Caco-2 (cell line): ENCODE data around the gene MAN1C1. TPM values are rescaled to one million over a fixed set of nuclear protein-coding genes. Genes with fewer than 3 reads are reported as not detected.

Experiments used
- BruUV-seq: library from RNA; stranded (reverse); fragments of 400-500 nt; replicated peaks from 2 replicates; lab custom pipeline; 2021; lab: Mats Ljungman, UMichigan
- CTCF ChIA-PET: fragments of 300-600 bp; sonication (Branson Sonifier 250); formaldehyde crosslinking; loops from one replicate; lab custom pipeline; 2022; ENCODE audit warnings: antibody characterized with exemption; lab: Charles Lee
- POLR2A ChIA-PET: fragments of 300-600 bp; sonication (Branson Sonifier 250); formaldehyde crosslinking; loops from one replicate; lab custom pipeline; 2022; ENCODE audit warnings: antibody characterized with exemption; lab: Charles Lee
- DNase-seq, 2 experiments: peaks; one replicate each; pipeline versions ENCODE4 v3.0.0 to v3.0.0-alpha.2; 2020 to 2022
- H3K27me3 ChIP-seq: replicated peaks from 2 replicates; pipeline ENCODE4 v1.6.0; 2011; ENCODE audit warnings: low read length; ENCODE audit not compliant: control insufficient read depth, insufficient read depth
- H3K36me3 ChIP-seq: 2 replicates; pipeline ENCODE4 v1.5.1; 2011; ENCODE audit warnings: low read length; ENCODE audit not compliant: control insufficient read depth, insufficient read depth
- H3K4me1 ChIP-seq: fragments of 250-450 bp; sonication (Bioruptor Pico); 2 replicates; pipeline ENCODE4 v1.5.1; 2020; ENCODE audit warnings: mild to moderate bottlenecking
- H3K4me3 ChIP-seq: 2 replicates; pipeline ENCODE4 v1.5.1; 2011; ENCODE audit warnings: low read depth, mild to moderate bottlenecking, control low read depth, low read length
- H3K9me3 ChIP-seq: fragments of 250-450 bp; sonication (Bioruptor Pico); 2 replicates; pipeline ENCODE4 v1.5.1; 2020; ENCODE audit warnings: mild to moderate bottlenecking, moderate library complexity
- H3K27ac Mint-ChIP-seq: one replicate; pipeline ENCODE4 v1.8.0; 2022; ENCODE audit warnings: mixed read lengths; ENCODE audit not compliant: unreplicated experiment
- H3K27me3 Mint-ChIP-seq: one replicate; pipeline ENCODE4 v1.8.0; 2022; ENCODE audit warnings: mixed read lengths; ENCODE audit not compliant: insufficient read depth, unreplicated experiment
- H3K36me3 Mint-ChIP-seq: one replicate; pipeline ENCODE4 v1.8.0; 2022; ENCODE audit warnings: mild to moderate bottlenecking, mixed read lengths; ENCODE audit not compliant: insufficient read depth, unreplicated experiment
- H3K4me1 Mint-ChIP-seq: one replicate; pipeline ENCODE4 v1.8.0; 2022; ENCODE audit warnings: low read depth, mixed read lengths; ENCODE audit not compliant: unreplicated experiment
- H3K4me3 Mint-ChIP-seq: one replicate; pipeline ENCODE4 v1.8.0; 2022; ENCODE audit warnings: mild to moderate bottlenecking, moderate library complexity, mixed read lengths; ENCODE audit not compliant: unreplicated experiment
- H3K9me3 Mint-ChIP-seq: one replicate; pipeline ENCODE4 v1.8.0; 2022; ENCODE audit warnings: mixed read lengths; ENCODE audit not compliant: unreplicated experiment
- intact Hi-C: fragments of 100-400 bp; cut with micrococcal nuclease; formaldehyde crosslinking; loops from one replicate; pipeline ENCODE4 v1.10.0; 2022; ENCODE audit not compliant: unreplicated experiment
- total RNA-seq: library from RNA; stranded (reverse); gene quantifications from 2 replicates; pipeline ENCODE4 v1.2.3, GENCODE V29; 2022
- TF ChIP-seq, protein P1 (sequence below), 2 experiments: fragments of 200-600 bp in 1 of 2; IDR thresholded peaks; 1 replicate in 1 of 2; 2 replicates in 1 of 2; pipeline versions ENCODE4 v1.5.1 to v1.8.0; 2011 to 2022; ENCODE audit warnings: antibody characterized with exemption in 1 of 2, control low read depth in 1 of 2, inconsistent platforms in 1 of 2, low read depth in 1 of 2, low read length in 1 of 2, mild to moderate bottlenecking in 1 of 2, moderate library complexity in 1 of 2; ENCODE audit not compliant: insufficient read depth in 1 of 2, severe bottlenecking in 1 of 2, unreplicated experiment in 1 of 2

MAN1C1 gene
- total RNA-seq, 1 experiment from 2014 or later, result 2.7 TPM

DNA sequence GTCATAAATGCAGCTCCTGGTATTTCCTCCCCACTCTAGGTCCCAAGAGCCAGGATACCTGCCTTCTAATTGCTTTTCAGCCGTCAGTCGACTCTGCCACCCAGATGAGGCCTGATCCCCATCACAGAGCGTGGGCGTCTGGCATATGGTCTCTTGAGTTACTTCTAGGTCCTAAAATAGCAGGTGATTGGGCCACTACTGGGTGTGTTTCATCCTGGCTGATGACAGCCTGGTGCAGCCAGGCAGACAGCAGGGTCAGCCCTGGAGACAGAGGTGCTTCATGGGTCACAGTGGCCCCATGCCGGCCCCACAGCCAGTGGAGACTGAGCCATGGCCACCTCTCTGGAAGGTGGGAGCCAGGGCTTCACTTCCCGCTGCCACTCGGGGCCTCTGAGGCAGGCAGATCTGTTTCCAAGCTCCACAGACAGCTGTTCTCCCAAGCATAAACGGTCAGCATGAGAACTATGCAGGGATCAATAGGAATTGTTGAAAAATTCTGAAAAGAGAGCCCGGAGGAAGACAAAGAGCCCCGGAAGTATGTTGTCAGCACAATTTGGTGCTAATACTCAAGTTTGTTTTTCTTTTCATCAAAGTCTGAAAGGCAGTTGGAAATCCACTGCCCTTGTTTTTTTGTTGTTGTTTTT, 83.0 kb downstream of the MAN1C1 start:
- no peaks in the 10 kb centered on the region for H3K27me3 ChIP-seq
- H3K27me3 Mint-ChIP-seq, result no peaks in the 10 kb centered on the region
- no peak overlapping the region for H3K4me3 Mint-ChIP-seq
- H3K36me3 Mint-ChIP-seq, result no peaks in the 10 kb centered on the region
- H3K4me1 Mint-ChIP-seq, result peaks cover 7% of the 10 kb centered on the region
- no TSS peak for BruUV-seq
- no peaks in the 10 kb centered on the region for H3K4me1 ChIP-seq
- ChIA-PET CTCF (interaction anchor here (0.7 kb wide), 1 partner anchor 96 kb away, joined by 3 read pairs; no protein-coding TSS in a partner anchor), POLR2A (no interaction called here)
- H3K4me3 ChIP-seq, result no peak overlapping the region
- no peaks in the 10 kb centered on the region for H3K9me3 ChIP-seq
- TF ChIP-seq, protein P1, sequence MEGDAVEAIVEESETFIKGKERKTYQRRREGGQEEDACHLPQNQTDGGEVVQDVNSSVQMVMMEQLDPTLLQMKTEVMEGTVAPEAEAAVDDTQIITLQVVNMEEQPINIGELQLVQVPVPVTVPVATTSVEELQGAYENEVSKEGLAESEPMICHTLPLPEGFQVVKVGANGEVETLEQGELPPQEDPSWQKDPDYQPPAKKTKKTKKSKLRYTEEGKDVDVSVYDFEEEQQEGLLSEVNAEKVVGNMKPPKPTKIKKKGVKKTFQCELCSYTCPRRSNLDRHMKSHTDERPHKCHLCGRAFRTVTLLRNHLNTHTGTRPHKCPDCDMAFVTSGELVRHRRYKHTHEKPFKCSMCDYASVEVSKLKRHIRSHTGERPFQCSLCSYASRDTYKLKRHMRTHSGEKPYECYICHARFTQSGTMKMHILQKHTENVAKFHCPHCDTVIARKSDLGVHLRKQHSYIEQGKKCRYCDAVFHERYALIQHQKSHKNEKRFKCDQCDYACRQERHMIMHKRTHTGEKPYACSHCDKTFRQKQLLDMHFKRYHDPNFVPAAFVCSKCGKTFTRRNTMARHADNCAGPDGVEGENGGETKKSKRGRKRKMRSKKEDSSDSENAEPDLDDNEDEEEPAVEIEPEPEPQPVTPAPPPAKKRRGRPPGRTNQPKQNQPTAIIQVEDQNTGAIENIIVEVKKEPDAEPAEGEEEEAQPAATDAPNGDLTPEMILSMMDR (IDR thresholded peaks at IDR 0.05; ENCODE audit: insufficient read depth in 1 of 2, low read depth in 1 of 2, low read length in 1 of 2, severe bottlenecking in 1 of 2, unreplicated experiment in 1 of 2), result no peak
- H3K36me3 ChIP-seq, result no peaks in the 10 kb centered on the region
- no peak for DNase-seq
- no peaks in the 10 kb centered on the region for H3K9me3 Mint-ChIP-seq
- no peak overlapping the region for H3K27ac Mint-ChIP-seq
- intact Hi-C loops, result no loop called here

DNA sequence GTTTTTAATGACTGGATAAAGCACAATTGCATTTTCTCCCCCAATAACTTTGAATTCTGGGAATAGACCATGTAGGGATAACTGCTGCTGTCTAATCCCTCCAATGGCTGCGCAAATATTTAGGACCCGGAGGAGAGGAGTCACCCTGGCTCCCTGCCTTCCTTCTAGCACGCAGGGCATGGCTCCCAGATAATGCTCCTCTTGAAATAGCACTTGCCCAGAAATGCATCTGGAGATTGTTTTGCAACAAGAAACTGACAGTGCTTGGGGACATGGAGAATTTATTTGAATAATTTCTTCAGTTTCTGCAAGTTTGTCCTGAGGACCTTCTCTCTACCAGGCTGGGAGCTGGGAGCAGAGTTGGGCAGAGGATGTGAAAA, 83.5 kb downstream of the MAN1C1 start:
- H3K9me3 Mint-ChIP-seq, result no peaks in the 10 kb centered on the region
- Histone ChIP-seq H3K27me3 (no peaks in the 10 kb centered on the region), H3K36me3 (no peaks in the 10 kb centered on the region), H3K4me1 (no peaks in the 10 kb centered on the region), H3K4me3 (no peak overlapping the region), H3K9me3 (no peaks in the 10 kb centered on the region)
- H3K36me3 Mint-ChIP-seq, result no peaks in the 10 kb centered on the region
- no peak overlapping the region for H3K4me3 Mint-ChIP-seq
- CTCF ChIA-PET, result no interaction called here
- TF ChIP-seq, protein P1 (IDR thresholded peaks at IDR 0.05; ENCODE audit: insufficient read depth in 1 of 2, low read depth in 1 of 2, low read length in 1 of 2, severe bottlenecking in 1 of 2, unreplicated experiment in 1 of 2), result no peak
- intact Hi-C loops, result no loop called here
- no TSS peak for BruUV-seq
- no peak overlapping the region for H3K27ac Mint-ChIP-seq
- peaks cover 7% of the 10 kb centered on the region for H3K4me1 Mint-ChIP-seq
- no peak for DNase-seq
- POLR2A ChIA-PET, result no interaction called here
- no peaks in the 10 kb centered on the region for H3K27me3 Mint-ChIP-seq

- intact Hi-C loops, result no loop called here
- POLR2A ChIA-PET, result no interaction called here
- no peaks in the 10 kb centered on the region for H3K27me3 ChIP-seq
- no TSS peak for BruUV-seq
- no peak overlapping the region for H3K27ac Mint-ChIP-seq
- TF ChIP-seq, protein P1 (IDR thresholded peaks at IDR 0.05; ENCODE audit: insufficient read depth in 1 of 2, low read depth in 1 of 2, low read length in 1 of 2, severe bottlenecking in 1 of 2, unreplicated experiment in 1 of 2), result peak in 1 of 2 experiments; percentile 21
- DNase-seq, result peak in 1 of 2 experiments; percentile 15
- H3K27me3 Mint-ChIP-seq, result no peaks in the 10 kb centered on the region
- H3K36me3 Mint-ChIP-seq, result no peaks in the 10 kb centered on the region
- H3K4me3 ChIP-seq, result no peak overlapping the region
- H3K9me3 Mint-ChIP-seq, result no peaks in the 10 kb centered on the region
- no peak overlapping the region for H3K4me3 Mint-ChIP-seq
- CTCF ChIA-PET, result no interaction called here
- H3K4me1 Mint-ChIP-seq, result peaks cover 5% of the 10 kb centered on the region
- no peaks in the 10 kb centered on the region for H3K4me1 ChIP-seq
- no peaks in the 10 kb centered on the region for H3K36me3 ChIP-seq
- H3K9me3 ChIP-seq, result no peaks in the 10 kb centered on the region
These were observed 84.0 kb downstream of the MAN1C1 start for GRCh38 chr1:25700626-25701025.
